NCI-H1694 treated with DMSO at 0.1 percent for 48 hours (cell line): ENCODE data around the gene CASP6.
"Not testable (repeated sequence)": the region's sequence is repeated elsewhere in the genome, so short reads cannot be mapped to it uniquely, and the experiment has no call there.

Experiments
- DNase-seq: peaks from one replicate; lab custom pipeline; 2025; lab: John Stamatoyannopoulos, UW

Gene CASP6

GRCh38 chr4:109719604-109720003 lies 16.4 kb upstream of the CASP6 start:
- no peak for DNase-seq

- DNase-seq = no peak
Observed at GRCh38 chr4:109718759-109719158, 15.5 kb upstream of the CASP6 start.

GRCh38 chr4:109713500-109713899 lies 10.3 kb upstream of the CASP6 start:
- DNase-seq = no peak

GRCh38 chr4:109708990-109709389 lies 5.7 kb upstream of the CASP6 start:
- DNase-seq = no peak

GRCh38 chr4:109708435-109708834 lies 5.2 kb upstream of the CASP6 start:
- no peak for DNase-seq

GRCh38 chr4:109703664-109704361 lies 568 bp upstream of the CASP6 start:
- DNase-seq = no peak

GRCh38 chr4:109701566-109702410 lies 1.5 kb downstream of the CASP6 start:
- DNase-seq = no peak

GRCh38 chr4:109699553-109700225 lies 3.6 kb downstream of the CASP6 start:
- DNase-seq = no peak

- DNase-seq = no peak
Observed at GRCh38 chr4:109698656-109699055, 4.6 kb downstream of the CASP6 start.

- no peak for DNase-seq
Observed at GRCh38 chr4:109691411-109691920, 11.8 kb downstream of the CASP6 start.

- DNase-seq = no peak
Observed at GRCh38 chr4:109690690-109691410, 12.4 kb downstream of the CASP6 start.

GRCh38 chr4:109684727-109685126 lies 18.5 kb downstream of the CASP6 start:
- DNase-seq = no peak

GRCh38 chr4:109683621-109684253 lies 19.5 kb downstream of the CASP6 start:
- DNase-seq = no peak

GRCh38 chr4:109682875-109683274 lies 20.4 kb downstream of the CASP6 start:
- no peak for DNase-seq

GRCh38 chr4:109678925-109679324 lies 24.3 kb downstream of the CASP6 start:
- DNase-seq = not testable (repeated sequence)

GRCh38 chr4:109678472-109678871 lies 24.8 kb downstream of the CASP6 start:
- DNase-seq = not testable (repeated sequence)

GRCh38 chr4:109676886-109677285 lies 26.4 kb downstream of the CASP6 start:
- no peak for DNase-seq

- DNase-seq = no peak
Observed at GRCh38 chr4:109675843-109676242, 27.4 kb downstream of the CASP6 start.

GRCh38 chr4:109675181-109675580 lies 28.1 kb downstream of the CASP6 start:
- DNase-seq = no peak

- DNase-seq = no peak
Observed at GRCh38 chr4:109673303-109673702, 29.9 kb downstream of the CASP6 start.

GRCh38 chr4:109672169-109672930 lies 30.9 kb downstream of the CASP6 start:
- no peak for DNase-seq
